ENCODE measurements around the gene TENT5C. TPM values are rescaled to one million over a fixed set of nuclear protein-coding genes. Genes with fewer than 3 reads are reported as not detected.

The TENT5C gene
- total and polyA plus RNA-seq, 2 of the 8 experiments (the other 6 are each of a cell fraction or from before 2014, with no cell fraction given) = 0.38 to 0.99 TPM

DNA sequence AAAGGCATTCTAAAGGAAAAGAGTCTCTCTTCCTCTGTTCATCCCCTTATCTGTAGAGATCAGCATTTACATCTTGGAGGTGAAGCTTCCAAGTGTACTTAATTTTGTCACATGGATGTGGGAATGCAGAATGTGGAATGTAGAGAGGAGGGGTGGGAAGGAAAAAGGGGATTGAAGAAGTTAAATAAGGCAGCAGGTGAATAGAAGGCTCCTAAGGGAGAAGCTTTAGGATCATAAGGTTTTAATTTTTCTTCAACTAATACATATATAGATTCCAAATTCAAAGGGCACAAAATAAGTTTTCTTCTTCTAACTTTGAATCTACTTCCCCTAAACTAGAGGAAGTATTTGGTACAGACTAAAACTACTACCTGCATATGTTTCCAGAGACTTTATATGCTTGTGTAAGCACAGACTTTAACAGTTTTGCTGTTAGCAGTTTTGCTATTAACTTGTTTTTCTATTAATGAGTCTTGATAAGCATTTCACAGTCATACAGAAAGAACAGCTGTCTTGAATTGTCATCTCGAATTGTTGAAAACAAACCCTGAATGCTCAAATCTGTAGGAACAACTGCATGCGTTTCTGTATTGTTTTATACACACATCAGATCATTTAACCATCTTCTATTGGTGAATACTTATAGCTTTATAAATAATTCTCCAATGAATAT lies 12.7 kb downstream of the TENT5C start:
- no peak overlapping the region for H2BK20ac ChIP-seq (ENCODE audit: low read length)
- no peak overlapping the region for H3K18ac ChIP-seq (ENCODE audit: extremely low read depth, low read length)
- H3K23ac ChIP-seq (ENCODE audit: insufficient read length) = no peak overlapping the region
- H2AK5ac ChIP-seq (ENCODE audit: low read depth, low read length) = no peak overlapping the region
- H2BK5ac ChIP-seq (ENCODE audit: low read depth, low read length) = no peak overlapping the region
- H3K79me1 ChIP-seq (ENCODE audit: low read depth, low read length) = no peaks in the 10 kb centered on the region; the same call in 1 of the 2 replicates
- H3K27ac ChIP-seq (ENCODE audit: low read depth, low read length) = no peak overlapping the region
- no peak overlapping the region for H3K4me2 ChIP-seq (ENCODE audit: insufficient read depth in 1 of 2, low read depth in 2 of 2, low read length in 2 of 2)
- no peak overlapping the region for H3K56ac ChIP-seq (replicated peaks; ENCODE audit: insufficient read length, low read depth, low read length)
- no peak for FAIRE-seq
- H4K91ac ChIP-seq (replicated peaks; ENCODE audit: insufficient read length, low read length) = no peak overlapping the region
- CTCF ChIA-PET (ENCODE audit: partially characterized antibody) = interaction anchor here (0.6 to 3.8 kb wide), 3 partner anchors 12 to 135 kb away, joined by 3 to 8 read pairs (median 3); no protein-coding TSS in a partner anchor
- no peak overlapping the region for H4K5ac ChIP-seq (ENCODE audit: insufficient read length, low read depth, low read length)
- no peaks in the 10 kb centered on the region for H3K9me3 ChIP-seq (ENCODE audit: insufficient read depth in 2 of 2, low read depth in 1 of 2, low read length in 1 of 2)
- H3K9ac ChIP-seq (replicated peaks in 1 of 4; ENCODE audit: extremely low read depth in 1 of 4, low read depth in 3 of 4, low read length in 3 of 4) = no peak overlapping the region
- H3K27me3 ChIP-seq (replicated peaks in 1 of 4; ENCODE audit: control insufficient read depth in 3 of 4, extremely low read depth in 1 of 4, insufficient read depth in 3 of 4, low read length in 3 of 4) = no peaks in the 10 kb centered on the region
- 87% methylated on average over 2 of the region's 2 CpGs; no CpG with 5 or more reads in 1 of the 2 experiments for WGBS, 2 experiments (ENCODE audit: extremely low coverage in 1 of 2, insufficient coverage in 1 of 2, insufficient read length in 1 of 2, insufficient replicate concordance in 2 of 2, low coverage in 1 of 2, low lambda C conversion rate in 2 of 2, missing lambda C conversion rate in 1 of 2)
- no peak overlapping the region for H3K14ac ChIP-seq (ENCODE audit: insufficient read length)
- no peak overlapping the region for H2AFZ ChIP-seq (ENCODE audit: low read length)
- no peak overlapping the region for H2BK120ac ChIP-seq (replicated peaks; ENCODE audit: low read depth, low read length)
- no peak overlapping the region for H3K4me3 ChIP-seq (ENCODE audit: extremely low read depth in 1 of 4, insufficient read depth in 2 of 4, low read depth in 3 of 4, low read length in 4 of 4)
- H3K36me3 ChIP-seq (ENCODE audit: control insufficient read depth in 2 of 4, insufficient read depth in 4 of 4, low read length in 3 of 4) = no peaks in the 10 kb centered on the region
- H2BK15ac ChIP-seq (ENCODE audit: low read length) = no peak overlapping the region
- H4K8ac ChIP-seq (ENCODE audit: extremely low read depth, insufficient read depth, low read length) = no peak overlapping the region
- no peaks in the 10 kb centered on the region for H3K79me2 ChIP-seq (ENCODE audit: control insufficient read depth in 1 of 2, insufficient read depth in 2 of 2, low read length in 2 of 2)
- no peak for DNase-seq (ENCODE audit: low read depth in 1 of 2, low spot score in 2 of 2)
- no peaks in the 10 kb centered on the region for H4K20me1 ChIP-seq (replicated peaks in 1 of 2; ENCODE audit: control insufficient read depth in 1 of 2, insufficient read depth in 2 of 2, low read length in 2 of 2)
- no peaks in the 10 kb centered on the region; the same call in 1 of the 2 replicates for H3K23me2 ChIP-seq (ENCODE audit: low read depth, low read length)
- POLR2A ChIA-PET (ENCODE audit: partially characterized antibody) = no interaction called here
- no peaks in the 10 kb centered on the region for H3K4me1 ChIP-seq (replicated peaks in 1 of 4; ENCODE audit: control insufficient read depth in 3 of 4, insufficient read depth in 4 of 4, low read length in 3 of 4)
- H2BK12ac ChIP-seq (ENCODE audit: low read depth, low read length) = no peak overlapping the region
- no peak overlapping the region for H3K4ac ChIP-seq (replicated peaks; ENCODE audit: insufficient read length, low read depth, low read length)
